Neuronal stem cell (in vitro differentiated cells): Measurements from ENCODE around the gene MRPL58.
A peak's percentile ranks its signal among the peaks of the same experiment; 100 is the strongest.

Source experiments
- DNase-seq: peaks from one replicate; pipeline ENCODE4 v3.0.0-alpha.2; 2013; ENCODE audit warnings: low spot score
- H2AFZ ChIP-seq: one replicate; pipeline ENCODE4 v1.6.1; 2013; ENCODE audit warnings: mild to moderate bottlenecking, low read length, inconsistent platforms
- H2AK5ac ChIP-seq: 2 replicates; pipeline ENCODE4 v1.6.1; 2013; ENCODE audit warnings: low read depth, mild to moderate bottlenecking, inconsistent platforms, low read length, moderate library complexity, mixed read lengths
- H2BK120ac ChIP-seq: 2 replicates; pipeline ENCODE4 v1.6.1; 2013; ENCODE audit warnings: low read depth, mild to moderate bottlenecking, inconsistent platforms, low read length, moderate library complexity, mixed read lengths
- H2BK12ac ChIP-seq: one replicate; pipeline ENCODE4 v1.6.1; 2013; ENCODE audit warnings: low read length, inconsistent platforms
- H2BK15ac ChIP-seq: 2 replicates; pipeline ENCODE4 v1.6.1; 2013; ENCODE audit warnings: mild to moderate bottlenecking, low read length, inconsistent platforms, mixed read lengths
- H2BK5ac ChIP-seq: one replicate; pipeline ENCODE4 v1.6.1; 2013; ENCODE audit warnings: inconsistent platforms, mild to moderate bottlenecking, low read length, moderate library complexity
- H3K14ac ChIP-seq: one replicate; pipeline ENCODE4 v1.6.1; 2013; ENCODE audit warnings: low read length, inconsistent platforms
- H3K18ac ChIP-seq: 2 replicates; pipeline ENCODE4 v1.6.1; 2013; ENCODE audit warnings: low read length, inconsistent platforms
- H3K23ac ChIP-seq: 2 replicates; pipeline ENCODE4 v1.6.1; 2013; ENCODE audit warnings: low read depth, mild to moderate bottlenecking, mixed read lengths, low read length, inconsistent platforms; ENCODE audit not compliant: poor library complexity
- H3K27ac ChIP-seq: replicated peaks from 3 replicates; pipeline ENCODE4 v1.5.1; 2013; ENCODE audit warnings: low read length, inconsistent platforms
- H3K27me3 ChIP-seq, 3 experiments: 2 replicates each; pipeline ENCODE4 v1.6.1; 2013; ENCODE audit warnings: low read length in 3 of 3, mild to moderate bottlenecking in 2 of 3, inconsistent platforms in 1 of 3, low read depth in 1 of 3, mixed read lengths in 1 of 3, moderate library complexity in 1 of 3; ENCODE audit not compliant: control insufficient read depth in 3 of 3, insufficient read depth in 3 of 3
- H3K36me3 ChIP-seq, 2 donors: replicated peaks in 1 of 2; 2 replicates each; pipeline ENCODE4 v1.6.1; 2013; ENCODE audit warnings: low read length in 2 of 2; ENCODE audit not compliant: control insufficient read depth in 2 of 2, insufficient read depth in 2 of 2
- H3K4ac ChIP-seq: 2 replicates; pipeline ENCODE4 v1.6.1; 2013; ENCODE audit warnings: inconsistent platforms, mild to moderate bottlenecking, low read length, moderate library complexity
- H3K4me1 ChIP-seq, 2 donors: 1 replicate in 1 of 2; 2 replicates in 1 of 2; pipeline ENCODE4 v1.6.1; 2013; ENCODE audit warnings: low read length in 2 of 2, low read depth in 1 of 2; ENCODE audit not compliant: control insufficient read depth in 2 of 2, insufficient read depth in 1 of 2
- H3K4me2 ChIP-seq: one replicate; pipeline ENCODE4 v1.6.1; 2013; ENCODE audit warnings: mild to moderate bottlenecking, low read length, inconsistent platforms; ENCODE audit not compliant: insufficient read depth, poor library complexity, severe bottlenecking
- H3K4me3 ChIP-seq, 2 donors: 2 replicates each; pipeline ENCODE4 v1.5.1; 2013; ENCODE audit warnings: low read length in 2 of 2, mild to moderate bottlenecking in 2 of 2, inconsistent platforms in 1 of 2, moderate library complexity in 1 of 2
- H3K79me1 ChIP-seq: one replicate; pipeline ENCODE4 v1.6.1; 2013; ENCODE audit warnings: low read depth, mild to moderate bottlenecking, inconsistent platforms, low read length, moderate library complexity
- H3K9ac ChIP-seq: one replicate; pipeline ENCODE4 v1.6.1; 2013; ENCODE audit warnings: mild to moderate bottlenecking, low read depth, low read length, inconsistent platforms; ENCODE audit not compliant: poor library complexity
- H3K9me3 ChIP-seq, 2 donors: replicated peaks in 1 of 2; 2 replicates each; pipeline versions ENCODE3 to v1.6.1; 2013; ENCODE audit warnings: low read length in 2 of 2, mild to moderate bottlenecking in 2 of 2, inconsistent platforms in 1 of 2, low read depth in 1 of 2, mixed read lengths in 1 of 2, moderate library complexity in 1 of 2; ENCODE audit not compliant: control insufficient read depth in 2 of 2, insufficient read depth in 1 of 2
- H4K8ac ChIP-seq: one replicate; pipeline ENCODE4 v1.6.1; 2013; ENCODE audit warnings: low read depth, mild to moderate bottlenecking, inconsistent platforms, low read length, moderate library complexity
- H4K91ac ChIP-seq: one replicate; pipeline ENCODE4 v1.6.1; 2013; ENCODE audit warnings: low read length, low read depth, mild to moderate bottlenecking, inconsistent platforms; ENCODE audit not compliant: poor library complexity
- WGBS, 2 donors: extraction: QIAGEN DNeasy Blood & Tissue Kit; methylation state at CpG; one replicate each; pipeline ENCODE4 v1.1.7; 2013; ENCODE audit warnings: missing lambda C conversion rate in 2 of 2, mixed read lengths in 1 of 2; ENCODE audit not compliant: insufficient read length in 2 of 2, insufficient replicate concordance in 1 of 2; ENCODE audit errors: extremely low coverage in 2 of 2; 5-methylcytosine and 5-hydroxymethylcytosine counted together

The MRPL58 gene

DNA sequence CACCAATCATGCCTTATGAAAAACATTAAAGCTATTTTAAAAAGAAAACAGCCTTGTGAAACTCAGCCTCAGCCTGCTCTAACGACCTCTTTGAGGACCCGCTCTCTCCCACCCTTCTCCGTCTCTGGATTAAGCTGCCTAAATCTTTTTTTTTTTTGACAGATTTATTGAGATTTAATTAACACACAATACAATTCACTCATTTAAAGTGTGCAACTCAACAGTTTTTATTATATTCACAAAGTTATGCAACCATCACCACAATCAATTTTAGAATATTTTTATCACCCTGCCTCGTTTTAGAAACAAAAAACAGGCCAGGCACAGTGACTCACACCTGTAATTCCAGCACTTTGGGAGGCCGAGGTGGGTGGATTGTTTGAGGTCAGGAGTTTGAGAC, 16.6 kb upstream of the MRPL58 start:
- no CpG with 5 or more reads among the region's 5 CpGs for WGBS, 2 donors
- Histone ChIP-seq H2BK120ac (no peak overlapping the region), H3K27ac (no peak overlapping the region), H3K36me3 (peaks cover 8 to 42% of the 10 kb centered on the region in 2 donors), H2BK15ac (no peak overlapping the region), H3K9me3 (no peaks in the 10 kb centered on the region), H3K27me3 (no peaks in the 10 kb centered on the region), H3K14ac (no peak overlapping the region), H2BK5ac (no peak overlapping the region), H4K91ac (no peak overlapping the region), H4K8ac (no peak overlapping the region), H3K18ac (no peak overlapping the region), H3K4me3 (no peak overlapping the region), H3K23ac (no peak overlapping the region), H3K4me1 (peaks cover 0 to 2% of the 10 kb centered on the region in 2 donors), H3K4me2 (no peak overlapping the region), H2BK12ac (no peak overlapping the region), H2AFZ (no peak overlapping the region), H2AK5ac (no peak overlapping the region), H3K4ac (no peak overlapping the region), H3K79me1 (no peaks in the 10 kb centered on the region), H3K9ac (no peak overlapping the region)
- DNase-seq: no peak

DNA sequence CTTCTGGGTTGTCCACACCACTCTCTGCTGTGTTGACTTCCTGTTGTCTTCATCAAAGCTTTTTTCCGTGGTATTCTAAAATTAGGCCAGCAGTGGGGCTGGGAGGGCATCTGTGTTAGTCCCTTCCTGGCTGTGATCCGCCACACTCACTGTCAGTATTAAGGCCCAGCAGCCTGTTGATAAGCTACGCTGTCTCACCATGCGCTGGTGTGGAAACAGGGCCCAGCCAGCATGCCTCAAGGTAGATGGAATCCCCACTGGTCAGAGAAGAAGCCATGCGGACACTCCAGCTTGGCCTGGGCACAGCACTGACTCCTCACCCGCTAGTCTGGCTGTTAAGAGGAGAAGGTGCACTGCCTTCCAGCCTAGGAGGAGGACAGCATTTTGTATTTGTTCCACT, 13.7 kb upstream of the MRPL58 start:
- Histone ChIP-seq H3K14ac (no peak overlapping the region), H4K8ac (no peak overlapping the region), H3K4me2 (no peak overlapping the region), H3K27ac (no peak overlapping the region), H3K18ac (no peak overlapping the region), H2AFZ (no peak overlapping the region), H3K27me3 (no peaks in the 10 kb centered on the region), H2BK5ac (no peak overlapping the region), H3K4ac (no peak overlapping the region), H3K23ac (no peak overlapping the region), H2AK5ac (no peak overlapping the region), H3K9ac (peak overlapping the region; percentile 50), H3K79me1 (no peaks in the 10 kb centered on the region), H4K91ac (no peak overlapping the region), H3K4me3 (no peak overlapping the region), H2BK120ac (no peak overlapping the region), H2BK12ac (no peak overlapping the region), H3K9me3 (no peaks in the 10 kb centered on the region), H2BK15ac (no peak overlapping the region), H3K4me1 (peaks cover 0 to 2% of the 10 kb centered on the region in 2 donors), H3K36me3 (peaks cover 28 to 49% of the 10 kb centered on the region in 2 donors)
- WGBS, 2 donors: no CpG with 5 or more reads among the region's 6 CpGs
- no peak for DNase-seq

DNA sequence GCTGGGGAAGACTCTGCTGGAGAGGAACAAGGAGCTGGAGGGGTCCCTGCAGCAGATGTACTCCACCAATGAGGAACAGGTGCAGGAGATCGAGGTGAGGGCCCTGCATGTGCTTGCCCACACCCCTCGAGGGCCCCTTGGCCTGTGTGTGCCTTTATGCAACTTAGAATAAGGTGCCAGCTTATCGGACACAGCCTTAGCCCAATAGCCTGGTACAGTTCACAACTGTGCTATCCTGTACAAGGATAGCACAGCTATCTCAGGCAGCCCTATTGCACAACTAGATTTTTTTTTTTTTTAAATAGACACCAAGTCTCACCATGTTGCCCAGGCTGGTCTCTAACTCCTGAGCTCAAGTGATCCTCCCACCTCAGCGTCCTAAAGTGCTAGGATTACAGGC, 12.9 kb upstream of the MRPL58 start:
- Histone ChIP-seq H3K4me1 (no peaks in the 10 kb centered on the region), H3K9ac (no peak overlapping the region), H3K79me1 (no peaks in the 10 kb centered on the region), H3K36me3 (peaks cover 30 to 52% of the 10 kb centered on the region in 2 donors), H2BK15ac (no peak overlapping the region), H3K27ac (no peak overlapping the region), H3K23ac (no peak overlapping the region), H4K8ac (no peak overlapping the region), H3K4me3 (no peak overlapping the region), H2AK5ac (no peak overlapping the region), H2BK120ac (no peak overlapping the region), H3K18ac (no peak overlapping the region), H2BK12ac (no peak overlapping the region), H2AFZ (no peak overlapping the region), H3K14ac (no peak overlapping the region), H3K9me3 (no peaks in the 10 kb centered on the region), H3K4ac (no peak overlapping the region), H4K91ac (no peak overlapping the region), H3K27me3 (no peaks in the 10 kb centered on the region), H2BK5ac (peak overlapping the region; percentile 48), H3K4me2 (no peak overlapping the region)
- WGBS, 2 donors: no CpG with 5 or more reads among the region's 4 CpGs
- no peak for DNase-seq

DNA sequence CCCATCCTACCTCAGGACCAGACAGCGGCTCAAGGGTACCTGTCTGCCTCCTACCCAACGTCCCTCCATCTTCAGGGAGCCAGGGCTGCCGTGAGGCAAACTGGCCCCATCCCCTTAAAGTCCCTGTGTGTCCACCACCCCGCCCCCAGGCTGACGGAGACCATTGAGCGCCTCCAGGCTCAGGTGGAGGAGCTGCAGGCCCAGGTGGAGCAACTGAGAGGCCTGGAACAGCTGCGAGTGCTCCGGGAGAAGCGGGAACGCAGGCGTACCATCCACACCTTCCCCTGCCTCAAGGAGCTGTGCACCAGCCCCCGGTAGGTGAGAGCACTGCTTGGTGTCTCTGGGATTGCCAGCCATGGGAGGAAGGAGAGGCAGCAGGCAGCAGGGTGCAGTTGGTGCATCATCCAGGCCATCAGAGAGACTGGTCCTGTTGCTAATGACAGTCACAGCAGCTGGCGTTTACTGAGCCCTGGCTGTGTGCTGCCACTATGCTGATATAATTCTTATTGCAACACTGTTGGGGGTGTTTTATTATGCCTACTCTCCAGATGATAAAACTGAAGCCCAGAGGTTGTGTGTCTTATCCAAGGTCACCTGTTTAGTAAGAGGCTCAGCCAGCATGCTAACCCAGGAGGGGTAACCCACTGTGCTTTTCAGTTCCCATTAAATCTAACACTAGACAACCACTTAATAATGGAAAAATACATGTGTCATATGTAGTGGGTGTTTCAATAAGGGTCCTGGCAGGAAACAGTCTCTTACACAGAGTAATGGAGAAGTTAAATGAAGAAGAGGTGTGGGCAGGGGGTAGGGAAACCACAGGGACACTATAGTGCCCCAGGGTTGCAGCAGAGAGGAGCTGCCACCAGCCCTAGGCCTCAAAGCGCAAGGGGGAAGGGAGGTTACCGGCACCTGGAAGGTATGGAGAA, 10.3 kb upstream of the MRPL58 start:
- no peak for DNase-seq
- Histone ChIP-seq H3K4me1 (no peaks in the 10 kb centered on the region), H3K14ac (no peak overlapping the region), H2BK120ac (no peak overlapping the region), H3K79me1 (no peaks in the 10 kb centered on the region), H3K36me3 (peaks cover 33 to 62% of the 10 kb centered on the region in 2 donors), H3K4me3 (no peak overlapping the region), H3K9ac (no peak overlapping the region), H2BK5ac (no peak overlapping the region), H3K9me3 (no peaks in the 10 kb centered on the region), H3K27me3 (no peaks in the 10 kb centered on the region), H3K18ac (no peak overlapping the region), H2BK12ac (no peak overlapping the region), H3K4ac (no peak overlapping the region), H3K23ac (no peak overlapping the region), H2AFZ (no peak overlapping the region), H2AK5ac (no peak overlapping the region), H4K91ac (no peak overlapping the region), H2BK15ac (no peak overlapping the region), H4K8ac (no peak overlapping the region), H3K27ac (no peak overlapping the region), H3K4me2 (no peak overlapping the region)
- no CpG with 5 or more reads among the region's 15 CpGs for WGBS, 2 donors
